GM15510 (cell line): ENCODE data around the gene CPSF7.
A peak's percentile ranks its signal among the peaks of the same experiment; 100 is the strongest.

Source experiments
- POLR2A ChIP-seq: IDR thresholded peaks from 3 replicates; pipeline ENCODE4 v1.6.1; 2011; ENCODE audit warnings: borderline replicate concordance; ENCODE audit not compliant: insufficient read length; ENCODE audit errors: extremely low read depth

Gene CPSF7

DNA sequence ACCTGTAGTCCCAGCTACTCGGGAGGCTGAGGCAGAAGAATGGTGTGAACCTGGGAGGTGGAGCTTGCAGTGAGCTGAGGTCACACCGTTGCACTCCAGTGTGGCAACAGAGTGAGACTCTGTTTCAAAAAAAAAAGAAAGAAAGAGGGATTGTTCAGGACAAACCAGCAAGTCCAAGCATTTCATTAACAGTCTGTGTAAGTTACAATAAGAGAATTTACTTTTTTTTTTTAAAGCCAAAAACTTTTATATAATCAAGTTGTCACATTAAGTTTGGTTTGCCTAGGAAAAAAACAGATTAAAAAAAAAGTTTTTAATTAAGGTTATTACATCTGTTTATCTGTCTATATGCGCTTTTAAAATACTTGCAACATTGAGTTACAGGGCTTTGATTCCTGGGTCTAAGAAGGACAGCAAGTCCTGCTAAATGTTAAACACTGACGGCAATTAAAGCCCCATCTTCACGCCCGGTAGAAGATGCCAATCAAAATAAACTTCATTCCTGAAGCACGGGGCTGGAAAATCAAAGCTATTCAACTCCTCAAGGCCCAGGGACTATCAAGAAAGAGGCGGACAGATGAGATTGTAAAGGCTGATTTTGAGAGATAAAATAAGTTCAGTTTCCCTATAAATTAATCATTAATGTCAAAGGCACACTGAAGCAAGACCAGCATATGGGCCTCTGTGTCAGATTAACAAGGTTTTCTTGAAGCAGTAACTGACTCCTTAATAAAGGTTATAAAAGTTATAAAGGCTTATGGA is 56.9 kb downstream of the CPSF7 start:
- TF ChIP-seq POLR2A = no peak

GRCh38 chr11:61370349-61371005 is 59.3 kb downstream of the CPSF7 start:
- no peak for TF ChIP-seq POLR2A

GRCh38 chr11:61369372-61370348 is 60.1 kb downstream of the CPSF7 start:
- TF ChIP-seq POLR2A = no peak

DNA sequence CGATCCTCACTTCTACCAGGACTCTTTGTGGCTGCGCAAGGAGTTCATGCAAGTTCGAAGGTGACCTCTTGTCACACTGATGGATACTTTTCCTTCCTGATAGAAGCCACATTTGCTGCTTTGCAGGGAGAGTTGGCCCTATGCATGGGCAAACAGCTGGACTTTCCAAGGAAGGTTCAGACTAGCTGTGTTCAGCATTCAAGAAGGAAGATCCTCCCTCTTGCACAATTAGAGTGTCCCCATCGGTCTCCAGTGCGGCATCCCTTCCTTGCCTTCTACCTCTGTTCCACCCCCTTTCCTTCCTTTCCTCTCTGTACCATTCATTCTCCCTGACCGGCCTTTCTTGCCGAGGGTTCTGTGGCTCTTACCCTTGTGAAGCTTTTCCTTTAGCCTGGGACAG is 61.1 kb downstream of the CPSF7 start:
- TF ChIP-seq POLR2A = no peak

- TF ChIP-seq POLR2A = no peak
Measured at GRCh38 chr11:61367406-61367805, 62.4 kb downstream of the CPSF7 start.

- TF ChIP-seq POLR2A = no peak
Measured at GRCh38 chr11:61364012-61364675, 65.6 kb downstream of the CPSF7 start.

GRCh38 chr11:61362542-61362875 is 67.3 kb downstream of the CPSF7 start:
- no peak for TF ChIP-seq POLR2A

DNA sequence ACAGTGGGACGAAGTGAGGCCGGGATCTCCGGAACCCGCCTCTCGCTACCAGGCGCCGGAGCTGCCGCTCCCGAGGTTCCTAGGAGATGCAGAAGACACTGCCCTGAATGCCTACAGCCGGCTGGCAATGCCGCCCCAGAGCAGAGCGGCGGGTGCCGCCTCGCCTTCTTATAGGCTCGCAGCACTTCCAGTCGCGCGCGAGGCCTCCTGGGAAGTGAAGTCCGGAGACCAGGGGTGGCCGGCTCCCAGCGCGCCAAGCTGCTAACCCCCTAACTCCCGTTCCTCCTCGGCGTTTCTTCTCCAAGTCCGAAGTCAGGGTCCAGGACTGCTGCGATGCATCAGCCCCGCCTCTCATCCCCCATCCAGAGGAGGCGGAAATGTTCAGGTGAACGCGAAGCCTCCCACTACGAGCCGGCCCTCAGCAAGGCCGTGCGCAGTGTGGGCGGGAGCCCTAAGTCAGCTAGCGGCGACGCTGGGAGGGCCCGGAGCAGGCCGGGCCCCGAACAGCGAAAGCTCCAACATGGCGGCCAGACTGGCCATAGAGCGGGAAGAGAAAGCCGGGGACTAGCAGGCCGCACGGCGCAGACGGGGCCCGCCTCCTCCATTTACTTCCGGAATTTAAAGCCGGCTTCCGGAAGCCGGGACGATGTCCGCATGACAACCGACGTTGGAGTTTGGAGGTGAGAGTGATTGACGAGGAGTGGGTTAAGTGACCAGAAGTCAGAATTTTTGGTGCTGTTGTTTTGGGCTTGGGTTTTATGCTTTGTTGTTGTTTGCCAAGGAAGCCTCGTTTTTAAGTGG is 67.8 kb downstream of the CPSF7 start, which contains the start of the genes CYB561A3 and TMEM138:
Gene CYB561A3 (minus strand): TSS at position 142 of the 801 bp plus-strand sequence. CDS start 5,169 bp downstream, outside the sequence.
Gene TMEM138 (plus strand): TSS at position 634 of the 801 bp plus-strand sequence. CDS start 2,017 bp downstream, outside the sequence.
- peak; percentile 99 for TF ChIP-seq POLR2A

DNA sequence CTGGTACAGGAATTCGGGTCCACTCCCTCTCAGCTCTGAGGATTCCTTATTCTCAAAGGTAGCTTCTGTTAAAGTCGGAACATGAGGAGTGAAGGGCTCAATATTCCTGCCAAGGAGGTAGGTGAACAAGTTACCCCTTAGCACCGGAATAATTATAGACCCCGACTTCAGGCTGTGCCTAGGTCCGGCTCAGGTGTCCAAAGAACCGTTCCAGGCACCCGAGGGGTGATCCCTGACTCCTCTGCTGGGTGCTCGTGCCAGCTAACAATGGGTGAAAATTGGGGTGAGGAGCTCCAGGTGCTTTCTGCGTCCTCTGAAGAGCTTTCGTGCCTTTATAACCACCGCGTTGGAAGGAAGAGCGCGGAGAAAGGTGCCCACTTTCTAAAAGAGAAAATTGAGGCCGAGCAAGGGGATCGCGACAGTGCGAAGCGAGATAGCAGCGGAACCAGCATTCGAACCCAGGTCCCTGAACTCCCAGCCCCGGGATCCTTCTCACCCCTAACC is 68.5 kb downstream of the CPSF7 start:
- no peak for TF ChIP-seq POLR2A

DNA sequence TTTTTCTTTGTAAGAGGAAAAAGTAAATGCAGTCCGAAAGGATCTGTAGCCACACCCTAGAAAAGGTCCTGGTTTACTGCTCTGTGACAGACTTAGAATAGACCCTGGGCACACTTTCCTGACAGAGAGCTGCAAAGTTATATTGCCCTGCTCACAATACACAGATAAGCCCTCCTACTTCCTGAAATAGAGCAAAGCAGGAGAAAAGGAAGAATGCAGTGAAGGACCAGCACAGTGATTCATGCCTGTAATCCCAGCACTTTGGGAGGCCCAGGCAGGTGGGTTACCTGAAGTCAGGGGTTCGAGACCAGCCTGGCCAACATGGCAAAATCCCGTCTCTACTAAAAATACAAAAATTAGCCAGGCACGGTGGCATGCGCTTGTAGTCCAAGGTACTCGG is 70.3 kb downstream of the CPSF7 start:
- TF ChIP-seq POLR2A = no peak

- no peak for TF ChIP-seq POLR2A
Measured at GRCh38 chr11:61358566-61358965, 71.2 kb downstream of the CPSF7 start.

GRCh38 chr11:61357894-61358239 is 71.9 kb downstream of the CPSF7 start:
- no peak for TF ChIP-seq POLR2A

- peak; percentile 20 for TF ChIP-seq POLR2A
Measured at GRCh38 chr11:61357233-61357893, 72.4 kb downstream of the CPSF7 start.
